ENCODE data around the gene EMD. TPM values are rescaled to one million over a fixed set of nuclear protein-coding genes. Genes with fewer than 3 reads are reported as not detected.

Gene EMD
- 20.9 and 21.5 TPM in 2 replicates for total RNA-seq

GRCh38 chrX:154378799-154379568 is at the start of gene EMD:
TSS of gene EMD (plus strand) at chrX:154379295. CDS start at chrX:154379485, 190 bp downstream.

GRCh38 chrX:154374313-154375155 is 4.6 kb upstream of the EMD start, which contains the start of gene FLNA:
TSS of gene FLNA (minus strand) at chrX:154374634. CDS start at chrX:154371245, 3,389 bp downstream.

DNA sequence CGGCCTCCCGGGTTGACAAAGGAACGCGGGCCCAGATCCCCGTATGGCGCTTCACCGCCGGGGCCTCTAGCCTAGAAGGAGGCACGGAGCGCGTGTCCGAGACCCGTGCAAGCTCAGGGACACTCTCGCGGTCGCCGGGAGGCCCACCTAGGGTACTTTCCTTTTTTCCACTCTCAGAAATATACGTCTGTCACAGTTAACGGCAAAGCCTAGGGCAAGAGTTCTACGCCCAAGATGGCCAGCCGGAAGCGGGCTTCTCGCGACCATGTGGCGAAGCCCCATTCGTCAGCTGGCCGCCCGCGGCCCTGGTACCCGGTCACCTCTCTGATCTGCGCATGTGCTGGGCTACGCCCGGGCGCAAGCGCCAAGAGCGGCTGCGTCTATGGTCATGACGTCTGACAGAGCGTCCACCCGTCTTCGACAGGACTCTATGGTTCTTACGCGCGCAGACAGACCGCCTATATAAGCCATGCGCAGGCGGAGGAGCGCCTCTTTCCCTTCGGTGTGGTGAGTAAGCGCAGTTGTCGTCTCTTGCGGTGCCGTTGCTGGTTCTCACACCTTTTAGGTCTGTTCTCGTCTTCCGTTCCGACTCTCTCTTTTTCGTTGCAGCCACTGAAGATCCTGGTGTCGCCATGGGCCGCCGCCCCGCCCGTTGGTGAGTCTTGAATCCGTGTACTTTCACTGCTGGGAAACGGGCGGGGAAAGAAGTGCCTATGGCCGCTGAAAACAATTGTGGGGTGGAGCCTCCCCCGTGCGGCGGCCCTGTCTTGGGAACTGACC is 19.0 kb downstream of the EMD start, which contains the start of gene RPL10:
Gene RPL10 (plus strand): TSS at position 490 of the 780 bp plus-strand sequence. CDS start 143 bp downstream, at position 633.

DNA sequence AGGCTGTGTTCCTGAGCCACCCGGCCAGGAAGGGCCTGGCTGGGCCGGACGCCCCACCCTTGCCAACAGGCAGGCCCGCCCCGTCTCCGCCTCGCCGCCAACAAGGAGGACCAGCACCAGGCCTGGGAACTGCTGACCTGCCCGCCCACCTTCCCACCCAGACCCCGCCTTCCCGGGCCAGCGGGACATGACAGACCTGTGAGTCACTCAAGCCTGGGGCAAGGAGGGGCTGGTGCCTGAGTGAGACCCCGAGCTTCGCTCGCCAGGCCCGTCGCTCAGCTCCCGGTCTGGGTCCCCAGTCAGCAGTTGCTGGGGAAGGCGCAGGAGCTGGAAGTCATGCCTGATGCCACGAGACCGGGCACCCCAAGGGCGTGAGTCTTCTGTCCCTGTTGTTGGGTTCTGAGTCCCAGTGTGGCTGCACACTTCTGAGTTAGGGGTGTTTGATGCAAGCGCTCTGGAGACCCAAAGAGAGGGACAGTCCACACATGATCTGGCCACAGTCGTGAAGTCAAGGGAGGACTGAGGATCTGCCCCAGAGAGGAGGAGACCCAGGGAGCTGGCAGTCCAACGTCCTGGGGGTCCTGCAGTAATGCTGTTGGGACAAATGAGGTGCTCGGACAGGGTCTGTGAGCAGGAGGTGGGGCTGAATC is 30.3 kb downstream of the EMD start, which contains the start of gene DNASE1L1:
Gene DNASE1L1 (minus strand): TSS at position 33 of the 650 bp plus-strand sequence. CDS start 3,686 bp downstream, outside the sequence.

GRCh38 chrX:154428176-154429171 is 49.4 kb downstream of the EMD start, which contains the start of gene ATP6AP1:
TSS of gene ATP6AP1 (plus strand) at chrX:154428677. CDS start at chrX:154428693, 16 bp downstream.

Other genes with a start within 250 kb of the EMD start
- gene OPN1LW, start 235.1 kb upstream of the EMD start, total RNA-seq: not detected in 2 replicates
- not detected in 2 replicates for gene OPN1MW, start 196.7 kb upstream of the EMD start, total RNA-seq
- gene OPN1MW2, start 159.5 kb upstream of the EMD start, total RNA-seq: not detected in 2 replicates
- not detected in 2 replicates for gene OPN1MW3, start 121.7 kb upstream of the EMD start, total RNA-seq
- gene TEX28, start 84.2 kb upstream of the EMD start, total RNA-seq: not detected in 2 replicates
- not detected in 2 replicates for gene TKTL1, start 83.5 kb upstream of the EMD start, total RNA-seq
- 1,760 and 2,009 TPM in 2 replicates for gene FLNA, start 4.7 kb upstream of the EMD start, total RNA-seq
- gene RPL10, start 19.1 kb downstream of the EMD start, total RNA-seq: 2,454 and 2,688 TPM in 2 replicates
- gene DNASE1L1, start 30.0 kb downstream of the EMD start, total RNA-seq: 65.9 and 68.6 TPM in 2 replicates
- gene TAFAZZIN, start 32.2 kb downstream of the EMD start, total RNA-seq: 10.8 and 14.1 TPM in 2 replicates
- gene ATP6AP1, start 49.4 kb downstream of the EMD start, total RNA-seq: 46.6 and 57.0 TPM in 2 replicates
- gene GDI1, start 57.9 kb downstream of the EMD start, total RNA-seq: 58.6 and 81.1 TPM in 2 replicates
- gene FAM50A, start 64.8 kb downstream of the EMD start, total RNA-seq: 101 and 107 TPM in 2 replicates
- gene PLXNA3, start 79.0 kb downstream of the EMD start, total RNA-seq: 6.7 and 17.0 TPM in 2 replicates
- gene LAGE3, start 100.0 kb downstream of the EMD start, total RNA-seq: 13.7 and 18.5 TPM in 2 replicates
- gene UBL4A, start 107.3 kb downstream of the EMD start, total RNA-seq: 30.3 and 39.9 TPM in 2 replicates
- 11.8 and 22.7 TPM in 2 replicates for gene SLC10A3, start 111.3 kb downstream of the EMD start, total RNA-seq
- gene FAM3A, start 136.9 kb downstream of the EMD start, total RNA-seq: 32.1 and 41.6 TPM in 2 replicates
- 90.3 and 91.0 TPM in 2 replicates for gene G6PD, start 167.6 kb downstream of the EMD start, total RNA-seq
- 13.4 and 13.7 TPM in 2 replicates for gene IKBKG, start 168.3 kb downstream of the EMD start, total RNA-seq
- 0.18 TPM in 1 of 2 replicates, not detected in the other for gene CTAG1A, start 205.8 kb downstream of the EMD start, total RNA-seq
- gene CTAG1B, start 240.0 kb downstream of the EMD start, total RNA-seq: not detected in 2 replicates